WTC11 (cell line): ENCODE results near the gene LRRN4CL. TPM values are rescaled to one million over a fixed set of nuclear protein-coding genes. Genes with fewer than 3 reads are reported as not detected.

Source experiments
- ATAC-seq: fragments of 200-7000 bp; cut with Tn5 transposase; 2 replicates; pipeline ENCODE4 v1.10.0; 2021; ENCODE audit warnings: mild to moderate bottlenecking, moderate library complexity
- CTCF ChIA-PET: fragments of 300-600 bp; sonication (Branson Sonifier 250); formaldehyde crosslinking; loops from one replicate; lab custom pipeline; 2021; ENCODE audit warnings: antibody characterized with exemption; lab: Charles Lee
- POLR2A ChIA-PET: fragments of 350-600 bp; sonication (Branson Sonifier 250); formaldehyde crosslinking; loops from one replicate; lab custom pipeline; 2021; ENCODE audit warnings: antibody characterized with exemption; lab: Charles Lee
- DNase-seq: peaks from one replicate; pipeline ENCODE4 v3.0.0; 2021; ENCODE audit warnings: low spot score
- H3K27ac Mint-ChIP-seq: 2 replicates; pipeline ENCODE4 v1.8.0; 2021; ENCODE audit warnings: mixed read lengths
- H3K27me3 Mint-ChIP-seq: 2 replicates; pipeline ENCODE4 v1.8.0; 2021; ENCODE audit warnings: low read depth, mild to moderate bottlenecking, moderate library complexity, mixed read lengths
- H3K36me3 Mint-ChIP-seq: 2 replicates; pipeline ENCODE4 v1.8.0; 2021; ENCODE audit warnings: mixed read lengths
- H3K4me1 Mint-ChIP-seq: 2 replicates; pipeline ENCODE4 v1.8.0; 2022; ENCODE audit warnings: mixed read lengths
- H3K4me3 Mint-ChIP-seq: 2 replicates; pipeline ENCODE4 v1.8.0; 2021; ENCODE audit warnings: mild to moderate bottlenecking, moderate library complexity, mixed read lengths
- H3K9me3 Mint-ChIP-seq: 2 replicates; pipeline ENCODE4 v1.8.0; 2021; ENCODE audit warnings: mixed read lengths
- ATF1 ChIP-seq: sonication (generic); formaldehyde crosslinking; IDR thresholded peaks from 2 replicates; pipeline ENCODE4 v1.8.1; 2023; ENCODE audit warnings: mild to moderate bottlenecking, moderate library complexity, missing genetic modification reagents
- CDX4 ChIP-seq: fragments of 250-450 bp; sonication (Bioruptor Pico); IDR thresholded peaks from 2 replicates; pipeline ENCODE4 v1.9.0; 2021; ENCODE audit warnings: moderate library complexity, mild to moderate bottlenecking, inconsistent platforms, borderline replicate concordance
- ESRRA ChIP-seq: sonication (generic); formaldehyde crosslinking; IDR thresholded peaks from 2 replicates; pipeline ENCODE4 v1.8.1; 2022; ENCODE audit warnings: mild to moderate bottlenecking, missing genetic modification reagents, borderline replicate concordance
- JUN ChIP-seq: sonication (generic); formaldehyde crosslinking; IDR thresholded peaks from 2 replicates; pipeline ENCODE4 v1.8.0; 2023; ENCODE audit warnings: mild to moderate bottlenecking, missing genetic modification reagents
- MAX ChIP-seq: sonication (generic); formaldehyde crosslinking; IDR thresholded peaks from 2 replicates; pipeline ENCODE4 v1.8.0; 2022; ENCODE audit warnings: mild to moderate bottlenecking, missing genetic modification reagents
- NFATC4 ChIP-seq: fragments of 250-450 bp; sonication (Bioruptor Pico); IDR thresholded peaks from 2 replicates; pipeline ENCODE4 v1.9.0; 2021; ENCODE audit warnings: mild to moderate bottlenecking
- NFE2L1 ChIP-seq: sonication (generic); formaldehyde crosslinking; IDR thresholded peaks from 2 replicates; pipeline ENCODE4 v1.8.1; 2023; ENCODE audit warnings: missing genetic modification reagents
- NFYB ChIP-seq: sonication (generic); formaldehyde crosslinking; conservative IDR thresholded peaks from 2 replicates; pipeline ENCODE4 v1.8.0; 2022; ENCODE audit warnings: low read depth, missing genetic modification reagents
- OVOL2 ChIP-seq: fragments of 250-450 bp; sonication (Bioruptor Pico); IDR thresholded peaks from 2 replicates; pipeline ENCODE4 v1.9.0; 2021; ENCODE audit warnings: mild to moderate bottlenecking, borderline replicate concordance
- PRDM15 ChIP-seq: sonication (generic); formaldehyde crosslinking; IDR thresholded peaks from 2 replicates; pipeline ENCODE4 v1.8.0; 2022; ENCODE audit warnings: missing genetic modification reagents
- PRRX2 ChIP-seq: fragments of 250-450 bp; sonication (Bioruptor Pico); IDR thresholded peaks from 2 replicates; pipeline ENCODE4 v1.8.0; 2021; ENCODE audit warnings: mild to moderate bottlenecking
- RELA ChIP-seq: sonication (generic); formaldehyde crosslinking; IDR thresholded peaks from 2 replicates; pipeline ENCODE4 v1.8.1; 2022; ENCODE audit warnings: missing genetic modification reagents, mild to moderate bottlenecking, borderline replicate concordance
- SMAD3 ChIP-seq: sonication (generic); formaldehyde crosslinking; IDR thresholded peaks from 2 replicates; pipeline ENCODE4 v1.8.0; 2022; ENCODE audit warnings: missing genetic modification reagents, mild to moderate bottlenecking, borderline replicate concordance
- SP1 ChIP-seq: sonication (generic); formaldehyde crosslinking; conservative IDR thresholded peaks from 2 replicates; pipeline ENCODE4 v1.8.1; 2022; ENCODE audit warnings: missing genetic modification reagents
- TCF7 ChIP-seq: sonication (generic); formaldehyde crosslinking; IDR thresholded peaks from 2 replicates; pipeline ENCODE4 v1.8.0; 2022; ENCODE audit warnings: mild to moderate bottlenecking, low read depth, missing genetic modification reagents, moderate library complexity
- ZMAT4 ChIP-seq: fragments of 250-450 bp; sonication (Bioruptor Pico); IDR thresholded peaks from 2 replicates; pipeline ENCODE4 v1.9.0; 2021; ENCODE audit warnings: mild to moderate bottlenecking
- ZNF281 ChIP-seq: sonication (generic); formaldehyde crosslinking; IDR thresholded peaks from 2 replicates; pipeline ENCODE4 v1.8.0; 2023; ENCODE audit warnings: mild to moderate bottlenecking, missing genetic modification reagents
- ZNF317 ChIP-seq: sonication (generic); formaldehyde crosslinking; IDR thresholded peaks from 2 replicates; pipeline ENCODE4 v1.8.1; 2023; ENCODE audit warnings: low read depth, mild to moderate bottlenecking, moderate library complexity, missing genetic modification reagents, borderline replicate concordance
- ZNF512 ChIP-seq: sonication (generic); formaldehyde crosslinking; IDR thresholded peaks from 2 replicates; pipeline ENCODE4 v1.8.1; 2022; ENCODE audit warnings: missing genetic modification reagents, borderline replicate concordance
- total RNA-seq: library from RNA; stranded (reverse); gene quantifications from 3 replicates; pipeline ENCODE4 v1.2.3, GENCODE V29; 2021
- TF ChIP-seq, protein P1 (sequence below): fragments of 250-450 bp; sonication (Bioruptor Pico); IDR thresholded peaks from 2 replicates; pipeline ENCODE4 v1.9.0; 2021; ENCODE audit warnings: mild to moderate bottlenecking, borderline replicate concordance
- TF ChIP-seq, protein P2 (sequence below): sonication (generic); formaldehyde crosslinking; IDR thresholded peaks from 2 replicates; pipeline ENCODE4 v1.8.0; 2023; ENCODE audit warnings: missing genetic modification reagents

LRRN4CL gene
- total RNA-seq, 1 experiment from 2014 or later, result 0.39 TPM

GRCh38 chr11:62725646-62726045 lies 36.3 kb upstream of the LRRN4CL start (continued):
- TF ChIP-seq, protein P1, sequence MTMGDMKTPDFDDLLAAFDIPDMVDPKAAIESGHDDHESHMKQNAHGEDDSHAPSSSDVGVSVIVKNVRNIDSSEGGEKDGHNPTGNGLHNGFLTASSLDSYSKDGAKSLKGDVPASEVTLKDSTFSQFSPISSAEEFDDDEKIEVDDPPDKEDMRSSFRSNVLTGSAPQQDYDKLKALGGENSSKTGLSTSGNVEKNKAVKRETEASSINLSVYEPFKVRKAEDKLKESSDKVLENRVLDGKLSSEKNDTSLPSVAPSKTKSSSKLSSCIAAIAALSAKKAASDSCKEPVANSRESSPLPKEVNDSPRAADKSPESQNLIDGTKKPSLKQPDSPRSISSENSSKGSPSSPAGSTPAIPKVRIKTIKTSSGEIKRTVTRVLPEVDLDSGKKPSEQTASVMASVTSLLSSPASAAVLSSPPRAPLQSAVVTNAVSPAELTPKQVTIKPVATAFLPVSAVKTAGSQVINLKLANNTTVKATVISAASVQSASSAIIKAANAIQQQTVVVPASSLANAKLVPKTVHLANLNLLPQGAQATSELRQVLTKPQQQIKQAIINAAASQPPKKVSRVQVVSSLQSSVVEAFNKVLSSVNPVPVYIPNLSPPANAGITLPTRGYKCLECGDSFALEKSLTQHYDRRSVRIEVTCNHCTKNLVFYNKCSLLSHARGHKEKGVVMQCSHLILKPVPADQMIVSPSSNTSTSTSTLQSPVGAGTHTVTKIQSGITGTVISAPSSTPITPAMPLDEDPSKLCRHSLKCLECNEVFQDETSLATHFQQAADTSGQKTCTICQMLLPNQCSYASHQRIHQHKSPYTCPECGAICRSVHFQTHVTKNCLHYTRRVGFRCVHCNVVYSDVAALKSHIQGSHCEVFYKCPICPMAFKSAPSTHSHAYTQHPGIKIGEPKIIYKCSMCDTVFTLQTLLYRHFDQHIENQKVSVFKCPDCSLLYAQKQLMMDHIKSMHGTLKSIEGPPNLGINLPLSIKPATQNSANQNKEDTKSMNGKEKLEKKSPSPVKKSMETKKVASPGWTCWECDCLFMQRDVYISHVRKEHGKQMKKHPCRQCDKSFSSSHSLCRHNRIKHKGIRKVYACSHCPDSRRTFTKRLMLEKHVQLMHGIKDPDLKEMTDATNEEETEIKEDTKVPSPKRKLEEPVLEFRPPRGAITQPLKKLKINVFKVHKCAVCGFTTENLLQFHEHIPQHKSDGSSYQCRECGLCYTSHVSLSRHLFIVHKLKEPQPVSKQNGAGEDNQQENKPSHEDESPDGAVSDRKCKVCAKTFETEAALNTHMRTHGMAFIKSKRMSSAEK (CRISPR knock-in tag), result no peak
- TF ChIP-seq RELA (no peak), PRDM15 (no peak), SP1 (CRISPR knock-in tag) (no peak), TCF7 (CRISPR knock-in tag) (no peak), SMAD3 (CRISPR knock-in tag) (no peak), JUN (CRISPR knock-in tag) (no peak), OVOL2 (no peak), ZNF281 (CRISPR knock-in tag) (no peak), NFYB (CRISPR knock-in tag) (no peak)

GRCh38 chr11:62724171-62724570 lies 34.8 kb upstream of the LRRN4CL start:
- Mint-ChIP-seq H3K4me1 (peaks cover 20% of the 10 kb centered on the region), H3K36me3 (peaks cover 63% of the 10 kb centered on the region)

More at GRCh38 chr11:62724171-62724570, 34.8 kb upstream of the LRRN4CL start:
- Mint-ChIP-seq H3K27me3 (peaks cover 4% of the 10 kb centered on the region; the same call in 1 of the 2 replicates), H3K4me3 (peak overlapping the region; percentile 98), H3K27ac (peak overlapping the region; percentile 10; the same call in 1 of the 2 replicates), H3K9me3 (no peaks in the 10 kb centered on the region)
- ATAC-seq (no peak), DNase-seq (no peak)
- CTCF ChIA-PET, result interaction anchor here (1.0 to 1.2 kb wide), 2 partner anchors 45 to 62 kb away, joined by 3 to 4 read pairs; no protein-coding TSS in a partner anchor
- TF ChIP-seq ZNF512 (CRISPR knock-in tag) (no peak), PRRX2 (CRISPR knock-in tag) (no peak), MAX (CRISPR knock-in tag) (no peak), ESRRA (CRISPR knock-in tag) (no peak), OVOL2 (no peak), NFE2L1 (no peak), CDX4 (CRISPR knock-in tag) (no peak), ZNF317 (no peak), ATF1 (CRISPR knock-in tag) (no peak), ZMAT4 (CRISPR knock-in tag) (no peak), NFATC4 (CRISPR knock-in tag) (no peak), NFYB (CRISPR knock-in tag) (no peak), JUN (CRISPR knock-in tag) (no peak)
- TF ChIP-seq, protein P2, sequence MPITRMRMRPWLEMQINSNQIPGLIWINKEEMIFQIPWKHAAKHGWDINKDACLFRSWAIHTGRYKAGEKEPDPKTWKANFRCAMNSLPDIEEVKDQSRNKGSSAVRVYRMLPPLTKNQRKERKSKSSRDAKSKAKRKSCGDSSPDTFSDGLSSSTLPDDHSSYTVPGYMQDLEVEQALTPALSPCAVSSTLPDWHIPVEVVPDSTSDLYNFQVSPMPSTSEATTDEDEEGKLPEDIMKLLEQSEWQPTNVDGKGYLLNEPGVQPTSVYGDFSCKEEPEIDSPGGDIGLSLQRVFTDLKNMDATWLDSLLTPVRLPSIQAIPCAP, result no peak
- POLR2A ChIA-PET, result no interaction called here
